Hepatocyte (in vitro differentiated cells): ENCODE results near the gene B3GNT4. TPM values are rescaled to one million over a fixed set of nuclear protein-coding genes. Genes with fewer than 3 reads are reported as not detected.
"Not testable (repeated sequence)": the region's sequence is repeated elsewhere in the genome, so short reads cannot be mapped to it uniquely, and the experiment has no call there.

Experiments
- DNase-seq: peaks from one replicate; pipeline ENCODE4 v3.0.0-alpha.2; 2016; ENCODE audit warnings: low spot score
- H2AFZ ChIP-seq: fragments of 200-600 bp; sonication (generic); 2 replicates; pipeline ENCODE4 v1.6.0; 2016; ENCODE audit warnings: antibody characterized with exemption, mild to moderate bottlenecking
- H3K27ac ChIP-seq: fragments of 200-600 bp; sonication (generic); 2 replicates; pipeline ENCODE4 v1.5.1; 2016; ENCODE audit warnings: mild to moderate bottlenecking
- H3K27me3 ChIP-seq: fragments of 200-600 bp; sonication (generic); 2 replicates; pipeline ENCODE4 v1.6.1; 2016
- H3K36me3 ChIP-seq: fragments of 200-600 bp; sonication (generic); replicated peaks from 2 replicates; pipeline ENCODE4 v1.5.1; 2016; ENCODE audit warnings: low read depth; ENCODE audit not compliant: insufficient read depth
- H3K4me1 ChIP-seq: fragments of 200-600 bp; sonication (generic); 2 replicates; pipeline ENCODE4 v1.5.1; 2016; ENCODE audit warnings: mild to moderate bottlenecking, moderate library complexity; ENCODE audit not compliant: insufficient read depth
- H3K4me2 ChIP-seq: fragments of 200-600 bp; sonication (generic); 2 replicates; pipeline ENCODE4 v1.6.0; 2016
- H3K4me3 ChIP-seq: fragments of 200-600 bp; sonication (generic); 2 replicates; pipeline ENCODE4 v1.5.1; 2016; ENCODE audit warnings: mild to moderate bottlenecking
- H3K79me2 ChIP-seq: fragments of 200-600 bp; sonication (generic); 2 replicates; pipeline ENCODE4 v1.6.0; 2017; ENCODE audit warnings: mild to moderate bottlenecking
- H3K9me2 ChIP-seq: fragments of 200-600 bp; sonication (generic); replicated peaks from 2 replicates; pipeline ENCODE4 v1.6.0; 2017; ENCODE audit warnings: mild to moderate bottlenecking; ENCODE audit not compliant: insufficient read depth
- H3K9me3 ChIP-seq: fragments of 200-600 bp; sonication (generic); 2 replicates; pipeline ENCODE4 v1.5.1; 2016; ENCODE audit warnings: low read depth, mild to moderate bottlenecking
- H4K20me1 ChIP-seq: fragments of 200-600 bp; sonication (generic); 2 replicates; pipeline ENCODE4 v1.6.0; 2016; ENCODE audit warnings: mild to moderate bottlenecking; ENCODE audit not compliant: insufficient read depth, poor library complexity, severe bottlenecking
- CTCF ChIP-seq: fragments of 200-600 bp; sonication (generic); IDR thresholded peaks from 2 replicates; pipeline ENCODE4 v1.5.1; 2016; ENCODE audit warnings: antibody characterized with exemption, mild to moderate bottlenecking; ENCODE audit not compliant: poor library complexity
- EZH2 ChIP-seq: fragments of 200-600 bp; sonication (generic); IDR thresholded peaks from 2 replicates; pipeline ENCODE4 v1.6.1; 2016; ENCODE audit warnings: antibody characterized with exemption, mild to moderate bottlenecking, borderline replicate concordance
- EZH2phosphoT487 ChIP-seq: fragments of 200-600 bp; sonication (generic); IDR thresholded peaks from one replicate; pipeline ENCODE4 v1.6.1; 2018; ENCODE audit warnings: antibody characterized with exemption, mild to moderate bottlenecking, low read depth, moderate library complexity; ENCODE audit not compliant: unreplicated experiment, severe bottlenecking
- WGBS: methylation state at CpG from one replicate; pipeline ENCODE4 v1.1.6; 2016; ENCODE audit warnings: low lambda C conversion rate; ENCODE audit errors: missing lambda C conversion rate; 5-methylcytosine and 5-hydroxymethylcytosine counted together
- polyA plus RNA-seq: library from polyadenylated mRNA; unstranded; fragments of >200 nt; fragmentation: Nextera tagmentation; extraction: Ambion mirVana; gene quantifications from 2 replicates; pipeline ENCODE4 v1.2.1, GENCODE V29; 2016
- small RNA-seq: library from RNA; depleted of rRNA; stranded (forward); fragments of <200 nt; gene quantifications from one replicate; pipeline ENCODE3, GENCODE V24; 2014
- total RNA-seq: library from RNA; depleted of rRNA; stranded (reverse); fragments of >200 nt; gene quantifications from 2 replicates; pipeline ENCODE4 v1.2.3, GENCODE V29; 2014

B3GNT4 gene
- total and polyA plus RNA-seq, 2 experiments from 2014 or later = 0.13 to 1.0 TPM

- 97% methylated on average over 8 of the region's 8 CpGs for WGBS
- no peaks in the 10 kb centered on the region for H4K20me1 ChIP-seq
- H3K9me2 ChIP-seq = no peaks in the 10 kb centered on the region
- H3K79me2 ChIP-seq = no peaks in the 10 kb centered on the region
- no peaks in the 10 kb centered on the region for H3K27me3 ChIP-seq
- H3K9me3 ChIP-seq = no peaks in the 10 kb centered on the region
- TF ChIP-seq EZH2phosphoT487 (no peak), CTCF (no peak), EZH2 (no peak)
- DNase-seq = no peak
- H3K4me2 ChIP-seq = no peak overlapping the region
- H3K4me3 ChIP-seq = no peak overlapping the region
- no peak overlapping the region for H3K27ac ChIP-seq
- no peak overlapping the region for H2AFZ ChIP-seq
- H3K4me1 ChIP-seq = no peaks in the 10 kb centered on the region
- no peaks in the 10 kb centered on the region for H3K36me3 ChIP-seq
These were observed 47.0 kb downstream of the B3GNT4 start for GRCh38 chr12:122250536-122250935.

- H3K36me3 ChIP-seq, DNase-seq, H3K79me2 ChIP-seq, H3K9me3 ChIP-seq, H3K27me3 ChIP-seq, H4K20me1 ChIP-seq, H3K4me3 ChIP-seq, H3K27ac ChIP-seq, H3K4me2 ChIP-seq, H2AFZ ChIP-seq, H3K9me2 ChIP-seq, H3K4me1 ChIP-seq: not testable (repeated sequence)
- 94% methylated on average over 4 of the region's 4 CpGs for WGBS
These were observed 55.0 kb downstream of the B3GNT4 start for GRCh38 chr12:122258462-122258861.

Small RNAs within 50 kb of the gene (small RNA-seq; reads per million reads assigned to genes)
- 0.43 reads per million, percentile 30 among the genes with 10 or more reads in this experiment for gene DIABLO

Other genes with a start within 250 kb of the B3GNT4 start
- gene BCL7A, start 181.8 kb upstream of the B3GNT4 start, total RNA-seq = 9.6 and 14.2 TPM in 2 replicates
- 11.8 and 14.9 TPM in 2 replicates for gene BCL7A, start 181.8 kb upstream of the B3GNT4 start, polyA plus RNA-seq
- 5.6 and 11.5 TPM in 2 replicates for gene MLXIP, start 125.0 kb upstream of the B3GNT4 start, total RNA-seq
- gene MLXIP, start 125.0 kb upstream of the B3GNT4 start, polyA plus RNA-seq = 33.1 and 39.4 TPM in 2 replicates
- gene IL31, start 29.5 kb upstream of the B3GNT4 start, total RNA-seq = not detected in 2 replicates
- not detected in 2 replicates for gene IL31, start 29.5 kb upstream of the B3GNT4 start, polyA plus RNA-seq
- gene LRRC43, start 20.6 kb upstream of the B3GNT4 start, total RNA-seq = 0.24 and 1.7 TPM in 2 replicates
- gene LRRC43, start 20.6 kb upstream of the B3GNT4 start, polyA plus RNA-seq = 0.90 and 1.7 TPM in 2 replicates
- gene DIABLO, start 22.3 kb downstream of the B3GNT4 start, total RNA-seq = 63.8 and 77.4 TPM in 2 replicates
- 71.8 and 96.5 TPM in 2 replicates for gene DIABLO, start 22.3 kb downstream of the B3GNT4 start, polyA plus RNA-seq
- gene VPS33A, start 62.8 kb downstream of the B3GNT4 start, total RNA-seq = 35.2 and 40.5 TPM in 2 replicates
- 23.1 and 26.5 TPM in 2 replicates for gene VPS33A, start 62.8 kb downstream of the B3GNT4 start, polyA plus RNA-seq
- gene CLIP1, start 219.0 kb downstream of the B3GNT4 start, total RNA-seq = 45.2 and 51.5 TPM in 2 replicates
- gene CLIP1, start 219.0 kb downstream of the B3GNT4 start, polyA plus RNA-seq = 36.9 and 38.0 TPM in 2 replicates